Activated CD4-positive, alpha-beta memory T cell treated with anti-CD3 and anti-CD28 coated beads, Interleukin-2, amount 10 ng/mL, durations not matched to agents 7 days and 5 days (primary cell): ENCODE data around the gene CRADD. TPM values are rescaled to one million over a fixed set of nuclear protein-coding genes. Genes with fewer than 3 reads are reported as not detected.

Experiments used
- CTCF ChIA-PET: fragments of 350-600 bp; sonication (Branson Sonifier 250); formaldehyde crosslinking; loops from one replicate; lab custom pipeline; 2021; ENCODE audit warnings: antibody characterized with exemption, inconsistent platforms; lab: Charles Lee
- POLR2A ChIA-PET: fragments of 350-600 bp; sonication (Branson Sonifier 250); formaldehyde crosslinking; loops from one replicate; lab custom pipeline; 2021; ENCODE audit warnings: antibody characterized with exemption; lab: Charles Lee
- DNase-seq: peaks from one replicate; pipeline ENCODE4 v3.0.0-alpha.2; 2020
- H3K27ac Mint-ChIP-seq: one replicate; pipeline ENCODE4 v1.8.0; 2021; ENCODE audit warnings: mild to moderate bottlenecking, mixed read lengths
- H3K27me3 Mint-ChIP-seq: one replicate; pipeline ENCODE4 v1.8.0; 2021; ENCODE audit warnings: mixed read lengths
- H3K36me3 Mint-ChIP-seq: one replicate; pipeline ENCODE4 v1.8.0; 2021; ENCODE audit warnings: low read depth, mixed read lengths
- H3K4me1 Mint-ChIP-seq: one replicate; pipeline ENCODE4 v1.8.0; 2021; ENCODE audit warnings: mixed read lengths
- H3K4me3 Mint-ChIP-seq: one replicate; pipeline ENCODE4 v1.8.0; 2021; ENCODE audit warnings: mild to moderate bottlenecking, mixed read lengths
- H3K9me3 Mint-ChIP-seq: one replicate; pipeline ENCODE4 v1.8.0; 2021; ENCODE audit warnings: mixed read lengths
- total RNA-seq, 2 experiments: library from RNA; stranded (reverse); gene quantifications; one replicate each; pipeline ENCODE4 v1.2.3, GENCODE V29; 2021

Gene CRADD
- total RNA-seq, 2 experiments from 2014 or later, result 12.7 to 14.1 TPM

- CTCF ChIA-PET, result interaction anchor here (1.4 to 1.7 kb wide), 2 partner anchors 9 to 26 kb away, joined by 4 to 5 read pairs; no protein-coding TSS in a partner anchor
- DNase-seq, result no peak
- no peaks in the 10 kb centered on the region for H3K27me3 Mint-ChIP-seq
- peaks cover 7% of the 10 kb centered on the region for H3K36me3 Mint-ChIP-seq
- H3K4me1 Mint-ChIP-seq, result peaks cover 24% of the 10 kb centered on the region
- no peak overlapping the region for H3K27ac Mint-ChIP-seq
- POLR2A ChIA-PET, result interaction anchor here (1.0 to 1.5 kb wide), 3 partner anchors 9 to 343 kb away, joined by 3 to 5 read pairs (median 4); no protein-coding TSS in a partner anchor
- H3K4me3 Mint-ChIP-seq, result no peak overlapping the region
- peaks cover 10% of the 10 kb centered on the region for H3K9me3 Mint-ChIP-seq
These were observed 81.7 kb downstream of the CRADD start for GRCh38 chr12:93758801-93759373.

GRCh38 chr12:93759512-93760081 is 82.4 kb downstream of the CRADD start:
- Mint-ChIP-seq H3K9me3 (peaks cover 7% of the 10 kb centered on the region), H3K27ac (no peak overlapping the region)
- POLR2A ChIA-PET, result interaction anchor here (1.4 to 1.5 kb wide), 2 partner anchors 10 to 342 kb away, joined by 3 to 4 read pairs; no protein-coding TSS in a partner anchor

GRCh38 chr12:93760275-93760875 is 83.2 kb downstream of the CRADD start:
- H3K4me1 Mint-ChIP-seq, result peaks cover 27% of the 10 kb centered on the region
- no peaks in the 10 kb centered on the region for H3K27me3 Mint-ChIP-seq
- H3K27ac Mint-ChIP-seq, result no peak overlapping the region
- H3K4me3 Mint-ChIP-seq, result no peak overlapping the region
- ChIA-PET CTCF (interaction anchor here (2.3 kb wide), 1 partner anchor 257 kb away, joined by 9 read pairs; no protein-coding TSS in a partner anchor), POLR2A (no interaction called here)
- H3K9me3 Mint-ChIP-seq, result peaks cover 2% of the 10 kb centered on the region
- H3K36me3 Mint-ChIP-seq, result no peaks in the 10 kb centered on the region
- DNase-seq, result no peak

More at GRCh38 chr12:93759512-93760081, 82.4 kb downstream of the CRADD start:
- DNase-seq, result no peak
- CTCF ChIA-PET, result interaction anchor here (1.4 to 1.7 kb wide), 2 partner anchors 8 to 26 kb away, joined by 4 to 5 read pairs; no protein-coding TSS in a partner anchor
- no peak overlapping the region for H3K4me3 Mint-ChIP-seq
- H3K27me3 Mint-ChIP-seq, result no peaks in the 10 kb centered on the region
- peaks cover 3% of the 10 kb centered on the region for H3K36me3 Mint-ChIP-seq
- peaks cover 27% of the 10 kb centered on the region for H3K4me1 Mint-ChIP-seq

- H3K4me1 Mint-ChIP-seq, result peaks cover 37% of the 10 kb centered on the region
- H3K27ac Mint-ChIP-seq, result no peak overlapping the region
- H3K36me3 Mint-ChIP-seq, result no peaks in the 10 kb centered on the region
- no peaks in the 10 kb centered on the region for H3K27me3 Mint-ChIP-seq
- no peak for DNase-seq
- H3K9me3 Mint-ChIP-seq, result no peaks in the 10 kb centered on the region
- H3K4me3 Mint-ChIP-seq, result no peak overlapping the region
- ChIA-PET POLR2A (interaction anchor here (0.9 kb wide), 1 partner anchor 61 kb away, joined by 4 read pairs; no protein-coding TSS in a partner anchor), CTCF (interaction anchor here (0.9 to 2.3 kb wide), 7 partner anchors 14 to 339 kb away, joined by 3 to 10 read pairs (median 5); no protein-coding TSS in a partner anchor)
These were observed 85.0 kb downstream of the CRADD start for GRCh38 chr12:93762059-93762719.

GRCh38 chr12:93762912-93763553 is 85.9 kb downstream of the CRADD start:
- no peaks in the 10 kb centered on the region for H3K27me3 Mint-ChIP-seq
- H3K27ac Mint-ChIP-seq, result no peak overlapping the region
- no peaks in the 10 kb centered on the region for H3K36me3 Mint-ChIP-seq
- POLR2A ChIA-PET, result interaction anchor here (0.9 kb wide), 1 partner anchor 61 kb away, joined by 4 read pairs; no protein-coding TSS in a partner anchor
- CTCF ChIA-PET, result interaction anchor here (0.6 to 1.7 kb wide), 8 partner anchors 15 to 356 kb away, joined by 3 to 10 read pairs (median 4); no protein-coding TSS in a partner anchor
- H3K4me3 Mint-ChIP-seq, result no peak overlapping the region
- H3K4me1 Mint-ChIP-seq, result peaks cover 41% of the 10 kb centered on the region
- no peak for DNase-seq
- H3K9me3 Mint-ChIP-seq, result no peaks in the 10 kb centered on the region

GRCh38 chr12:93763746-93764147 is 86.6 kb downstream of the CRADD start:
- no peak for DNase-seq
- Mint-ChIP-seq H3K36me3 (no peaks in the 10 kb centered on the region), H3K4me3 (no peak overlapping the region), H3K27ac (no peak overlapping the region), H3K4me1 (peaks cover 48% of the 10 kb centered on the region), H3K27me3 (no peaks in the 10 kb centered on the region), H3K9me3 (no peaks in the 10 kb centered on the region)
- POLR2A ChIA-PET, result no interaction called here
- CTCF ChIA-PET, result interaction anchor here (1.0 to 1.5 kb wide), 2 partner anchors 194 to 355 kb away, joined by 5 read pairs; no protein-coding TSS in a partner anchor

- Mint-ChIP-seq H3K4me3 (no peak overlapping the region), H3K4me1 (peaks cover 36% of the 10 kb centered on the region), H3K27me3 (no peaks in the 10 kb centered on the region), H3K36me3 (peaks cover 2% of the 10 kb centered on the region), H3K27ac (no peak overlapping the region), H3K9me3 (peaks cover 3% of the 10 kb centered on the region)
- CTCF ChIA-PET, result interaction anchor here (0.6 to 5.8 kb wide), 24 partner anchors 9 to 840 kb away, joined by 3 to 237 read pairs (median 4); no protein-coding TSS in a partner anchor
- DNase-seq, result no peak
- POLR2A ChIA-PET, result interaction anchor here (0.7 to 3.7 kb wide), 7 partner anchors 19 to 335 kb away, joined by 3 to 55 read pairs (median 6); no protein-coding TSS in a partner anchor
These were observed 89.2 kb downstream of the CRADD start for GRCh38 chr12:93766371-93766770.

GRCh38 chr12:93766796-93767523 is 89.8 kb downstream of the CRADD start:
- ChIA-PET CTCF (interaction anchor here (0.6 to 5.8 kb wide), 37 partner anchors 8 to 840 kb away, joined by 3 to 237 read pairs (median 4); no protein-coding TSS in a partner anchor), POLR2A (interaction anchor here (0.7 to 3.7 kb wide), 12 partner anchors 8 to 334 kb away, joined by 3 to 55 read pairs (median 5); partner anchors contain the start of gene CRADD)
- Mint-ChIP-seq H3K4me3 (peak overlapping the region; percentile 5), H3K9me3 (peaks cover 3% of the 10 kb centered on the region), H3K4me1 (peaks cover 42% of the 10 kb centered on the region), H3K27me3 (no peaks in the 10 kb centered on the region), H3K36me3 (peaks cover 2% of the 10 kb centered on the region), H3K27ac (peak overlapping the region; percentile 75)
- DNase-seq, result peak; percentile 57

- no peaks in the 10 kb centered on the region for H3K27me3 Mint-ChIP-seq
- H3K27ac Mint-ChIP-seq, result peak overlapping the region; percentile 75
- H3K4me3 Mint-ChIP-seq, result peak overlapping the region; percentile 5
- H3K36me3 Mint-ChIP-seq, result peaks cover 2% of the 10 kb centered on the region
- DNase-seq, result peak; percentile 45
- peaks cover 47% of the 10 kb centered on the region for H3K4me1 Mint-ChIP-seq
- CTCF ChIA-PET, result interaction anchor here (0.6 to 5.8 kb wide), 31 partner anchors 9 to 780 kb away, joined by 3 to 237 read pairs (median 4); no protein-coding TSS in a partner anchor
- POLR2A ChIA-PET, result interaction anchor here (0.9 to 3.7 kb wide), 10 partner anchors 9 to 334 kb away, joined by 3 to 55 read pairs (median 6); partner anchors contain the start of gene CRADD
- H3K9me3 Mint-ChIP-seq, result peaks cover 3% of the 10 kb centered on the region
These were observed 90.3 kb downstream of the CRADD start for GRCh38 chr12:93767524-93767863.

- H3K27ac Mint-ChIP-seq, result peak overlapping the region; percentile 21
- no peaks in the 10 kb centered on the region for H3K27me3 Mint-ChIP-seq
- DNase-seq, result no peak
- ChIA-PET POLR2A (interaction anchor here (1.8 kb wide), 1 partner anchor 13 kb away, joined by 5 read pairs; no protein-coding TSS in a partner anchor), CTCF (interaction anchor here (0.7 to 1.6 kb wide), 2 partner anchors 269 to 329 kb away, joined by 3 to 6 read pairs; no protein-coding TSS in a partner anchor)
- peaks cover 9% of the 10 kb centered on the region for H3K9me3 Mint-ChIP-seq
- peaks cover 8% of the 10 kb centered on the region for H3K36me3 Mint-ChIP-seq
- H3K4me1 Mint-ChIP-seq, result peaks cover 43% of the 10 kb centered on the region
- H3K4me3 Mint-ChIP-seq, result no peak overlapping the region
These were observed 95.0 kb downstream of the CRADD start for GRCh38 chr12:93772003-93772700.
